Central memory CD8-positive, alpha-beta T cell (primary cell): Measurements from ENCODE around the gene ASPRV1.

Source experiments
- ATAC-seq: fragments of 150-1000 bp; cut with Tn5 transposase; replicated peaks from 2 replicates; pipeline ENCODE4 v1.10.0; 2022; ENCODE audit warnings: mild to moderate bottlenecking, moderate FRiP score, moderate number of reproducible peaks; ENCODE audit not compliant: poor library complexity, severe bottlenecking; ENCODE audit errors: extremely low read depth
- DNase-seq, 2 donors: peaks; one replicate each; pipeline ENCODE4 v3.0.0; 2021; ENCODE audit warnings: low spot score in 2 of 2
- H3K27ac Mint-ChIP-seq: one replicate; pipeline ENCODE4 v1.8.0; 2022; ENCODE audit warnings: low read depth, mild to moderate bottlenecking, moderate library complexity, mixed read lengths
- H3K27me3 Mint-ChIP-seq: one replicate; pipeline ENCODE4 v1.8.0; 2022; ENCODE audit warnings: mixed read lengths
- H3K36me3 Mint-ChIP-seq: one replicate; pipeline ENCODE4 v1.8.0; 2022; ENCODE audit warnings: mild to moderate bottlenecking, moderate library complexity, mixed read lengths; ENCODE audit not compliant: insufficient read depth
- H3K4me1 Mint-ChIP-seq: one replicate; pipeline ENCODE4 v1.8.0; 2022; ENCODE audit warnings: mixed read lengths
- H3K4me3 Mint-ChIP-seq: one replicate; pipeline ENCODE4 v1.8.0; 2022; ENCODE audit warnings: mild to moderate bottlenecking, moderate library complexity, mixed read lengths
- H3K9me3 Mint-ChIP-seq: one replicate; pipeline ENCODE4 v1.8.0; 2022; ENCODE audit warnings: mixed read lengths

The ASPRV1 gene

DNA sequence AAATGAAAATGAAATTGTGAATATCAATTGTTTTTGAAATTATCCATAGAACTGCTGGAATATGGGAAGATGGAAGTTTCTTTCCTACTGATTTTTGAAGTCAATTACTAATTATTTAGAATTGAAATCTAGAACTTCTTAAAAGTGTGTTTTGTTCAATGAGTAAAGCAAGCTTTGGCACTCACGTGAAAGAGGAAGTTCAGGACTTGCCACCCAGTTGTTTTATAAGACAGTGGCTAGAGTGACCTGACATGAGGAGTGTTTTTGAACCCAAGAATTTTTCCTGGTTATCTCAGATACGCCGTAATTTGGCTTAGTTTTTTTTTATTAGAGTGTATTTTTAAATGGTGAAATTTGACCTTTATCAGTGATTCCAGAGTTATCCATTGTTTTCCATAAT is 43.0 kb downstream of the ASPRV1 start:
- no peak for DNase-seq
- no peak overlapping the region for H3K4me3 Mint-ChIP-seq
- no peak overlapping the region for H3K27ac Mint-ChIP-seq
- H3K9me3 Mint-ChIP-seq: no peaks in the 10 kb centered on the region
- H3K36me3 Mint-ChIP-seq: peaks cover 32% of the 10 kb centered on the region
- ATAC-seq: no peak
- H3K4me1 Mint-ChIP-seq: peaks cover 16% of the 10 kb centered on the region
- no peaks in the 10 kb centered on the region for H3K27me3 Mint-ChIP-seq

DNA sequence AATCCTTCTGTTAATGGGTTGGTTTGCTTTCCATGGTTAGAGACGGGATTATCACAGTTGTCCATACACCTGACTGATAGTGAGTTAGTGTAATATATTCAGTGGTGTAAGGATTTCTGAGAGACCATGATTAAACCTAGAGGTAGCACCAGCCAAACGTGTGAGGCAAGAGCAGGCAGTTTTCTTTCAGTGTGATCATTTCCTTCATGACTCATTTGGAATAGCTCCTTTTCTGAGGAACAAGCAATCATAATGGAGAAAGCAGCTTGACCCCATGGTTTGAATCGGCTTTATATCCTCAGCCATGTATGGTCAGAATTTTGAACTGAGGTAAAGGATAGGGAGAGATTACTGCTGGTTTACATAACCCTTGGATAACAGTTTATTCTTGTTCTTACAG is 43.6 kb downstream of the ASPRV1 start:
- no peak for ATAC-seq
- Mint-ChIP-seq H3K27me3 (no peaks in the 10 kb centered on the region), H3K27ac (peak overlapping the region; percentile 44), H3K4me1 (peaks cover 11% of the 10 kb centered on the region), H3K9me3 (no peaks in the 10 kb centered on the region), H3K36me3 (peaks cover 31% of the 10 kb centered on the region), H3K4me3 (no peak overlapping the region)
- no peak for DNase-seq

DNA sequence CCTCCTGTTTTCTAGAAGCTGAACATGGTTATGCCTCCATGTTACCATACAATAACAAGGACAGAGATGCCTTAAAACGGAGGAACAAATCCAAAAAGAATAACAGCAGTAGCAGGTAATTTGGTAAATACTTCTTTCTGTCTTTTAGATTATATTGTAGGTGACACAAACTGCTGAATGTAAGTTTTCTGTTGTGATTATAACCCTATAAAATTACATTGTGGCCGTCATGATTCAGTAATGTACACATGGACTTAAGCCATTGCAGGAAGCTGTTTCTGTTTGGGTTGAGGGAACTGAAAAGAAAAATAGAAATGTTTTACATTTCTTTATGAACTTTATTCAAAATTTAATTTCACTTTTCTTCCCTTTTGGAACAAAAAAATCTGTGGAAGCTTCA is 45.3 kb downstream of the ASPRV1 start:
- H3K27me3 Mint-ChIP-seq: no peaks in the 10 kb centered on the region
- H3K36me3 Mint-ChIP-seq: peaks cover 22% of the 10 kb centered on the region
- H3K27ac Mint-ChIP-seq: no peak overlapping the region
- H3K4me3 Mint-ChIP-seq: peak overlapping the region; percentile 82
- DNase-seq: no peak
- peaks cover 11% of the 10 kb centered on the region for H3K4me1 Mint-ChIP-seq
- H3K9me3 Mint-ChIP-seq: no peaks in the 10 kb centered on the region
- no peak for ATAC-seq

DNA sequence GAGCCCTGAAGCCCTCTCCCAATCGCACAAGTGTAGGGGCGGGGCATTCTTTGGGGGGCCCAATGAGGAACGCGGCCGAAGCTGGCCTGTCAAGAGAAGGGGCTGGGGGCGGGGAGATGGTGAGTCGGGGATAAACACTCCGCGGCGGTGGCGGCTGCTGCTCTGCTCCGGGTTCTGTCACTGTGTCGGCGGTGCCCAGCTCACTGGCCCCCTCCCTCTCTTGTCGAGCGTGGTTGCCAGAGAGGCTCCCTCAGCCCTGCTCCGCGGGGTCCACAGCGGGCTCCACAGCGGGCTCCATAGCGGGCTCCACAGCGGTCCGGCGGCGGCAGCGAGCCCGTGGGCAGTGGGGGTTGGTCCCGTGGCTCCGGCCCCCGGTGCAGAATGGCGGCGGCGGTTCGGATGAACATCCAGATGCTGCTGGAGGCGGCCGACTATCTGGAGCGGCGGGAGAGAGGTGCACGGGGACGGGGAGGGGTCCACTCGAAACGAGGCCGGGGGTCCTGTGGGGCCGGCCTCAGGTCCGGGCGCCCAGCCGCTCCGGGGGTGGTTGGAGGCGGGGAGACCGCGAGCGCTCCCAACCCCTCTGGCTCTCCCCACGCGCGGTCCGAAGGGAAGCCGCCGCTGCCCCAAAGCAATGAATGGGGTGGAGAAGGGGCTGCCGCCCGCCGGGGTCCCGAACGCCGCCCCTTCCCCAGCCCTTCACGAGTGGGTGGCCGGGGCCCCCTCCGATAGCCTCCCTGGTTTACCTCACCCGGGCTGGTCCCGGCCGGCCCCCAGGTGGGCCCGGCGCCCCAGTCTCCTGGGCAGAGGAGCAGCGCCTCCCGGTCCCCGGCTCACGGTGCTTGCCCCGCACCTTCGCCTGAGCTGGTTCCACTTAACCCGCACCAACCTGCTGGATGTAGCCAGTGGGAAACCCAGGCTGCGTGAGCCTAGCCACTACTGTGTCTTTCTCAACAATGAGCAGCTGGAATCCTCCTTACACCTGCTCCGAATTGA is 46.2 kb downstream of the ASPRV1 start, which contains the start of gene MXD1:
MXD1 (plus strand) TSS at position 160 of the 996 bp plus-strand sequence; CDS start at position 382, 222 bp downstream.
- H3K36me3 Mint-ChIP-seq: peaks cover 22% of the 10 kb centered on the region
- DNase-seq: peak in 1 of 2 donors; percentile 97

DNA sequence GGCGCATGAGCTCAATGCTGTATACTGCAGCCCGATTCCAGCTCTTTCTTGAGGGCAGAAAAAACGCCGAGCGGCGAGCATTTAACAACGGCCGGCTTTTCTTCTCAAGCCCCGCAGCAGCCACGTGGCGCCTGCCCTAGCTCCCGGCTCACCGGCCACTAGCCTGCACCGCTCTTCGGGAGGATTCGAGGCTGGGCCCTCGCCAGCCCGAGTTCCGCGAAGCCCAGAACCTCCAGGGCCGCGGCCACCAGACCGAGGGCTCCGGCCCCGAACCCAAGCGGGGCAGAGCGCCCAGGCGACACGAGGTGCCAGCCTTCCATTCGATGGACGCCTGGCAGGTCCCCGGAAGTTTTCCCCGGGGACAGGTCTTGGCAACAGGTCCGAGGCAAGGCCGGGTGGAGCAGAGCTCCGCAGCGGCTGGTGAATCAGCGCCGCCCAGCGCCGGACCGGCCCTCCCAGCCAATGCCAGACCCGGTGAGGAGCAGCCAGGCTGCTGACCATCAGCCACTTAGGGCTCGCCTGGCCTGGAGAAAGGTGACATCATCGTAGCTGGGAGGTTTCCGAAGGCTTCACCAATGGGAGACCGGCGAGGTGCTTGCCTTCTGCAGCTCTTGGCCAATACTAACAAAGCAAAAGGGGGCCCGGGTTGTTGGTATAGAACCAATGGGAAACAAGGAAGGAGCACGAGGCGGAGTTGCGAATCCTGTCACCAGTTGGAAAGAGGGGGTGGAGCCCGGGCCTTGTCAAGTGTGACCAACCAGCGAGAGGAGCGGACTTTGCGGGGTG is 47.1 kb downstream of the ASPRV1 start:
- ATAC-seq (peak; percentile 92), DNase-seq (peak in 1 of 2 donors; percentile 100)
- Mint-ChIP-seq H3K4me1 (peaks cover 11% of the 10 kb centered on the region), H3K4me3 (peak overlapping the region; percentile 82), H3K36me3 (peaks cover 25% of the 10 kb centered on the region), H3K27me3 (no peaks in the 10 kb centered on the region), H3K27ac (peak overlapping the region; percentile 91), H3K9me3 (no peaks in the 10 kb centered on the region)

More for the DNA sequence above, 46.2 kb downstream of the ASPRV1 start, which contains the start of gene MXD1:
- no peaks in the 10 kb centered on the region for H3K9me3 Mint-ChIP-seq
- H3K4me3 Mint-ChIP-seq: peak within 1 kb of the TSS; percentile 82
- H3K27ac Mint-ChIP-seq: peak within 1 kb of the TSS; percentile 91
- H3K4me1 Mint-ChIP-seq: peaks cover 11% of the 10 kb centered on the region
- H3K27me3 Mint-ChIP-seq: no peaks in the 10 kb centered on the region
- no peak for ATAC-seq

DNA sequence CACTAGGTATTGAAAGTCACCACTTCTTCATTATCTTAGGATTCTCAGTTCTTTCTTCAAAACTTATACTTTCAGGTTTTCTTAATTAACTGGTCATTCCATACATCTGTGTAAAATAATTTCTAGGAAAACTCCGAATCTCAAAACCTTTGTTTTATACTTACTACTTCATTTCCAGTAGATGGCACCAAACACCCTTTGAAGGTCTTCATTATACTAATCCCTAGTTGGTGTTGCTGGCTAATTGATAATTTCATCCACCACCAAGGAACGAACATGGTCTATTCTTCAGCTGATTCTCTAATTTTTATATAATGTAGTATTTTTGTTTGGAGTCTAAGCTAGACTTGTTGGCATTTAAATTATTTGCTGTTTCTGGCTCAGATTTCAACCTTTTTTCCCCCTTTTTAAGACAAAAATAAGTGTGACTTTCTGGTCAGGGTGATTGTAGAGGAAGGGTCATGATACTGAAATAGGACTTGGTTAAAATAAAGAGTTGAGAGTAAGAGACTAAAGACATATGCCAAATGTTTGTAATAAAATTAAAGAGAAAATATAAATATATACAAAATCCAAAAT is 49.4 kb downstream of the ASPRV1 start:
- Mint-ChIP-seq H3K36me3 (peaks cover 29% of the 10 kb centered on the region), H3K4me1 (peaks cover 5% of the 10 kb centered on the region), H3K9me3 (no peaks in the 10 kb centered on the region), H3K4me3 (no peak overlapping the region), H3K27me3 (no peaks in the 10 kb centered on the region), H3K27ac (peak overlapping the region; percentile 76)
- no peak for ATAC-seq
- DNase-seq: no peak
